Gastroesophageal sphincter (tissue), 3 donors: ENCODE measurements around the gene PPEF2.

Experiments used
- EP300 ChIP-seq: sonication (generic); formaldehyde crosslinking; IDR thresholded peaks from one replicate; pipeline ENCODE4 v1.6.1; 2017; ENCODE audit warnings: antibody characterized with exemption, mild to moderate bottlenecking
- POLR2A ChIP-seq, 2 donors: fragments of 450-650 bp; IDR thresholded peaks; one replicate each; pipeline ENCODE4 v1.6.1; 2017; ENCODE audit warnings: antibody characterized with exemption in 2 of 2, mild to moderate bottlenecking in 2 of 2, moderate library complexity in 1 of 2
- POLR2AphosphoS5 ChIP-seq: sonication (generic); formaldehyde crosslinking; IDR thresholded peaks from one replicate; pipeline ENCODE4 v1.6.1; 2017; ENCODE audit warnings: antibody characterized with exemption
- TF ChIP-seq, protein P1 (sequence below), 4 experiments: fragments of 200-600 bp in 2 of 4; fragments of 450-650 bp in 2 of 4; sonication (generic) in 1 of 4; IDR thresholded peaks; one replicate each; pipeline ENCODE4 v1.5.1; 2017 to 2019; ENCODE audit warnings: antibody characterized with exemption in 4 of 4, mild to moderate bottlenecking in 2 of 4, moderate library complexity in 2 of 4

- no peak for TF ChIP-seq POLR2A (IDR thresholded peaks at IDR 0.05)
- TF ChIP-seq, protein P1, sequence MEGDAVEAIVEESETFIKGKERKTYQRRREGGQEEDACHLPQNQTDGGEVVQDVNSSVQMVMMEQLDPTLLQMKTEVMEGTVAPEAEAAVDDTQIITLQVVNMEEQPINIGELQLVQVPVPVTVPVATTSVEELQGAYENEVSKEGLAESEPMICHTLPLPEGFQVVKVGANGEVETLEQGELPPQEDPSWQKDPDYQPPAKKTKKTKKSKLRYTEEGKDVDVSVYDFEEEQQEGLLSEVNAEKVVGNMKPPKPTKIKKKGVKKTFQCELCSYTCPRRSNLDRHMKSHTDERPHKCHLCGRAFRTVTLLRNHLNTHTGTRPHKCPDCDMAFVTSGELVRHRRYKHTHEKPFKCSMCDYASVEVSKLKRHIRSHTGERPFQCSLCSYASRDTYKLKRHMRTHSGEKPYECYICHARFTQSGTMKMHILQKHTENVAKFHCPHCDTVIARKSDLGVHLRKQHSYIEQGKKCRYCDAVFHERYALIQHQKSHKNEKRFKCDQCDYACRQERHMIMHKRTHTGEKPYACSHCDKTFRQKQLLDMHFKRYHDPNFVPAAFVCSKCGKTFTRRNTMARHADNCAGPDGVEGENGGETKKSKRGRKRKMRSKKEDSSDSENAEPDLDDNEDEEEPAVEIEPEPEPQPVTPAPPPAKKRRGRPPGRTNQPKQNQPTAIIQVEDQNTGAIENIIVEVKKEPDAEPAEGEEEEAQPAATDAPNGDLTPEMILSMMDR (IDR thresholded peaks at IDR 0.05), result no peak
- TF ChIP-seq EP300, result no peak
- no peak for TF ChIP-seq POLR2AphosphoS5
These were observed 20.3 kb upstream of the PPEF2 start for GRCh38 chr4:75922588-75922987.
